ENCODE measurements around the gene METTL26.
A peak's percentile ranks its signal among the peaks of the same experiment; 100 is the strongest.

The METTL26 gene

GRCh38 chr16:636206-637080 lies at the start of gene METTL26:
METTL26 (minus strand) TSS chr16:636305; CDS start chr16:636290, 15 bp downstream.
- DNase-seq (ENCODE audit: low spot score): peak; percentile 94

- no peak for DNase-seq (ENCODE audit: low spot score)
Measured at GRCh38 chr16:684961-685696, 49.0 kb upstream of the METTL26 start.

DNA sequence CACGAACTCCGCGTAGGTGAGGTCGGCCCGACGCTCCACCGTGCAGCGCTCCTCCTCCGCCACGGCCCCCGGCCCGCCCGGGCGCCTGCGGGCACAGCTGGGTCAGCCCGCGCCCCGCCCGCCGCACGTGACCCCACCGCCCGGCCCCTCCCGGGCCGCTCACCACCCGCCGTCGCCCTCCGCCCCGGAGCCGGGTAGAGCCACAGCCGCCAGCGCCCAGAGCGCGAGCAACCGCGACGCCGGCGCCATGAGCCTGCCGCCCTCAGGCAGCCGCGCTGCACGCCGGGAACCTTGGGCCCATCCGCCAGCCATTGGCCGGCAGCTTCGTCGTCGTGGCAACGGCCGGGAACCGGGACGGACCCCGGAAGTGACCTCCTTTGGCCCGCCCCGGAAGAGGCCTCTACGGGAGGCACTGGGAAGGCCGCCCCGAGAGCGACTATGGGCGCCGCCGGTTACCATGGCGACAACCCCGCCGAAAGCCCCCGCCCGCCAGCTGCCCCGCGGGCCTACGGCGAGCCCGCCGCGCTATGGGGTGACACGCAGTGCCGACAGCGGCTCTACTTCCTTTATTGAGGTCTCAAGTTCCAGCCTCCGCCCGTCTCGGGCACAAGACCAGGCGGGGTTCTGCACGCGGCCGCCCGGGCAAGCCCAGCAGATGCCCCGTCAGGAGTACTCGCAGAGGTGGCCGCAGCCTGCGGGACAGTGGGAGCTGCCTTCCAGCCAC lies 48.1 kb upstream of the METTL26 start, which contains the start of gene JMJD8:
JMJD8 (minus strand) TSS at position 264 of the 724 bp plus-strand sequence; CDS start at position 249, 15 bp downstream.
- peak; percentile 96 for DNase-seq (ENCODE audit: low spot score)

GRCh38 chr16:683396-684070 lies 47.4 kb upstream of the METTL26 start:
- no peak for DNase-seq (ENCODE audit: low spot score)

DNA sequence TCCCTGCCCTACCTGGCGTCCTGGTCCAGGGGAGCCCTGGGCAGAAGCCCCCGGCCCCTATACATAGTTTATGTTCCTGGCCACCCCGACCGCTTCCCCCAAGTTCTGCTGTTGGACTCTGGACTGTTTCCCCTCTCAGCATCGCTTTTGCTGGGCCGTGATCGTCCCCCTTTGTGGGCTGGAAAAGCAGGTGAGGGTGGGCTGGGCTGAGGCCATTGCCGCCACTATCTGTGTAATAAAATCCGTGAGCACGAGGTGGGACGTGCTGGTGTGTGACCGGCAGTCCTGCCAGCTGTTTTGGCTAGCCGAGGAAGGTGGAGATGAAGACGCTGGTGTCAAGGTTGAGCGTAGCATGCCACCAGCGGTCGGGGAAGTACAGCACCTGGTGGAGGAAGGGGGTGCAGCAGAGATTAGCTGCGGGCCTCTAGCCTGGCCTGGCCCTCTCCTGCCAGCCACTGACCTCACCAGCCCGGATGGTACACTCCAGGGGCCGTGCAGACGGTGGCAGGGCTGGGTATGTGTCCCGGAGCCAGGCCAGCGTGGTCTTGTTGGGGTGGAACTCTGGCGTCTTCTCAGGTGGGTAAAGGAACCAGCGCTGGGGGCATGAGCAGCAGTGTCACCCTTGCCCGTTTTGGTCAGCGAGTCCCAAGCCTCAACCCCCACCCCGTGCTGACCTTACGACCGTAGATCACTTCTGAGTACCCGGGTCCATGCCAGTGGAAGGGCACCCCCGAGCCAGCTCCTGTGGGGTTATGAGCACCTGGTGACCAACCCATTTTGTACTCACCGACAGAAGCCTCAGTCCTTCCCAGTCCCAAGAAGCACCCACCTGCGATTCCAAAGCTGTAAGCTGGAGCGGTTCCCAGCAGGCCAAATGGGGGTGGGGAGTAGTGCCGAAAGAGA lies 46.6 kb upstream of the METTL26 start:
- no peak for DNase-seq (ENCODE audit: low spot score)

DNA sequence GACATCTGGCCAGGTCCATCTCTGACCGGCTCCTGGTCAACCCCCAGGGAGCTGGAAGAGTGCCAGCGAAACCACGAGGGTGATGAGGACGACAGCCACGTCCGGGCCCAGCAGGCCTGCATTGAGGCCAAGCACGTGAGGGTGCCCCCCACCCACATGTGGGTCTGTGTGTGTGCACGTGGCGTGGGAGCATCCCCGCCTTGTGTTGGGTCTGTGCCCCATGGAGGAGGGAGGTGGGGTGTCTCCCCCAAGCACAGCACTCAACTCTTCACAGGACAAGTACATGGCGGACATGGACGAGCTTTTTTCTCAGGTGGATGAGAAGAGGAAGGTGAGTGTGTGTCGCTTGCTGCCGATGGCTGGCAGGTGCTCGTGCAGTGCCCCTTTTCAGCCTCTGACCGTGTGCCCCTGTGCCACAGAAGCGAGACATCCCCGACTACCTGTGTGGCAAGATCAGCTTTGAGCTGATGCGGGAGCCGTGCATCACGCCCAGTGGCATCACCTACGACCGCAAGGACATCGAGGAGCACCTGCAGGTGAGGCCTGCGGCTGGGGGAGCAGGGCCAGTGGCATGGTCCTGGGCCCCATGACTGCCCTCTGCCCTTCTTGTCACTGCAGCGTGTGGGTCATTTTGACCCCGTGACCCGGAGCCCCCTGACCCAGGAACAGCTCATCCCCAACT lies 45.8 kb upstream of the METTL26 start:
- DNase-seq (ENCODE audit: low spot score): no peak

GRCh38 chr16:680967-681745 lies 45.1 kb upstream of the METTL26 start:
- DNase-seq (ENCODE audit: low spot score): no peak

DNA sequence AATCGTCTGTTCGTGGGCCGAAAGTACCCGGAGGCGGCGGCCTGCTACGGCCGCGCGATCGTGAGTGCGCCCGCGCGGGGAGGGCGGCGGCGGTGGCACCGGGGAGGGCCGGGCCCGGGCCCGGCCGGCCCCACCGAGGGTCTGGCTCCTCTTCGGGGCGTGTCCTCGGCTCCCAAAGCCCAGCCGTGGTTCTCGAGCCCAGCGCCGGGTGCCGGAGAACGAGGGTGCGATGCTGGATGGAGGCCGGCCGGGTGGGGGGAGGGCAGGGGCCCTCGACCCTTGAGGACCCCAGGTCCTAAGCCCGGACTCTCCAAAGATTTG lies 44.5 kb upstream of the METTL26 start:
- no peak for DNase-seq (ENCODE audit: low spot score)

DNA sequence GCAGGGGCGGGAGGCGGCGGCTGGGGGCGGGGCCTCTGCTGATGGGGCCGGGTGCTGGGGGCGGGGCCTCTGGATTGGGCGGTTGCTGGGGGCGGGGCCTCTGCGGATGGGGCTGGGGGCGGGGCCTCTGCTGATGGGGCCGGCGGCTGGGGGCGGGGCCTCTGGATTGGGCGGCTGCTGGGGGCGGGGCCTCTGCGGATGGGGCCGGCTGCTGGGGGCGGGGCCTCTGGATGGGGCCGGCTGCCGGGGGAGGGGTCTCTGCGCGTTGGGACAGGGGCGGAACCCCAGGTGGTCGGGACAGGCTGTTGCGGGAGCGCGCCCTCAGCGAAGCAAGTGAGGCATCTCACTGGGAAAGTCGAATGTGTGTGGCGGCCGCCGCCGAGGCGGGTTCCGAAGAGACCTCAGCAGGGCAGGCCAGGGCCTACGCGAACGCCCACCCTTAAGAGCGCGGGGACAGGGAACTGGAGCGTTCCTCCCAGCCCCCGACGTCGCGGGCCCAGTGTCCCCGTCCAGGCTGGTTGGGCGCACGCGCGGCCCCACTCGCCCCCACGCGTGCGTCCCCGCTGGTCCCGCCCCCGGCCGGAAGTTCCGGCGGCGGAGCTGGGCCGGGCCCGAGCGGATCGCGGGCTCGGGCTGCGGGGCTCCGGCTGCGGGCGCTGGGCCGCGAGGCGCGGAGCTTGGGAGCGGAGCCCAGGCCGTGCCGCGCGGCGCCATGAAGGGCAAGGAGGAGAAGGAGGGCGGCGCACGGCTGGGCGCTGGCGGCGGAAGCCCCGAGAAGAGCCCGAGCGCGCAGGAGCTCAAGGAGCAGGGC lies 43.9 kb upstream of the METTL26 start, which contains the start of gene STUB1:
STUB1 (plus strand) TSS at position 597 of the 811 bp plus-strand sequence; CDS start at position 713, 116 bp downstream.
- DNase-seq (ENCODE audit: low spot score): peak; percentile 93

DNA sequence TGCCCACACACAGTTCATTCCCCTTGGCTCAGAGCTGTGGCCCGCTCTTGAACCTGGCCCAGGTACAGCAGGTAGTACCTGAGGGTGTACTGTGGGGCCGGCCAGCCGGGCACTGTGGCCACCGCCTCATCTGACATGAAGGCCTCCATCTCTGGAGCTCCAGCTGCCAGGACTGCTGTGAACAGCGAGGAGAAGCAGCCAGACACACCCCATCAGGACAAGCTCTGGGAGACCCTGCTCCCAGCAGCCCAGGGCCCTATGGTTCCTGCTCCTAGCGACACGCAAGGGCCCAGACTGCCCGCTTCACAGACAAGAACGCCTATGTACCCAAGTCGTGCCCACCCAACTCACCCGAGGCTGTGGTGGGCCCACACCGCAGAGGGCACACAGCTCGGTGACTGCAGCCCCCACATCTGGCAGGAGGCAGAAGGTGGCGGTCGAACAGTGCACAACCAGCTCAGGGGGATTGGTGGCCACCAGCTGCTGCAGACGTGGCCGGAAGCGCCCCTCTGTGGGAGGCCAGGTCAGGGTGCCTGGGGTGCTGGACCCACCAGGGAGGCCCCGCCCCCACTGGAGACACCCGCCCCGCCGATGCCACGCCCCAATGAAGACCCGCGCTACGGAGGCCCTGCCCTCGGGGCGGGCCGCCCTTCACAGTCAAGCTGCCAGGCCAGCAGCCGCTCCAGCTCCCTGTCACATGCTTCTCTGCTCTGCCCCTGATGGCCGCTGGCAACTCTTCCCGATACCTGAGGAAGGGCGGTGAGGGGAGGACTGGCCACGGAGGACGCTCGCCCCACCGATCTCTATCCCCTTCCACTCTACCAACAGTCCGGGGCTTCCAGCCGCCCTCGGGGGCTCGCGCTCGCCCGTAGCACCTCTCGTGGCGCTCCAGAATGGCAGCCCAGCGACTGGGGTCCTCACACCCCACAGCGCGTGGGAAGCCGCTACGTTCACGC lies 43.0 kb upstream of the METTL26 start:
- DNase-seq (ENCODE audit: low spot score): no peak

DNA sequence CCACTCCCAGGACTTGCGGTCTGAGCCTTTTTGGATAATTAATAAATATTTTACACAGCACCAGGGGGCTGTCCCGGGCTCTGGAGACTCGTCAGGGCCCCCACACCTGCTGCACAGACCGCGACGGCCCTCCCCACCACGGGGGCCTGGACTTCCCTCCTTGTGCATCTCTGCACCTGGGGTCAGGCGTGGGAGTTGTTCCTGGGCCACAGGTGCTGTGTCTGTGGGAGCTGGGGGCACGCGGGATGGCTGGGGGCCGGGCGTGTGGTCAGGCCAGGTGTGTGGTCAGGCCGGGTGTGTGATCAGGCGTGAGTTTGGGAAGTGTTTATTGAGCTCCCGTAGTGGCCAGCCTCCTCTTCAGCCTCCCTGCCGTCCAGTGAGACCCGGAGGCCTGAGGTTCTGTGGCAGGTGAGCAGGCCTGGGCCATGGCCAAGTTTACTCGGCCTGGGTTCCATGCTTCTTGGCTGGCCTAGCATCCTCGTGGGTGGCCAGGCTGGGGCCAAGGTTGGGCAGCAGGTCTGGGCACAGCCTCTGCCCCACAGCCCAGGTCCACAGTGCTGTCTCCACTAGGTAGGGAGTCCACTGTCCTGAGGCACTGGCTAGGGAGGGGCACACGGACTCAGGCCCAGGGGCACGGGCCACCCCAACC lies 42.2 kb upstream of the METTL26 start:
- no peak for DNase-seq (ENCODE audit: low spot score)

DNA sequence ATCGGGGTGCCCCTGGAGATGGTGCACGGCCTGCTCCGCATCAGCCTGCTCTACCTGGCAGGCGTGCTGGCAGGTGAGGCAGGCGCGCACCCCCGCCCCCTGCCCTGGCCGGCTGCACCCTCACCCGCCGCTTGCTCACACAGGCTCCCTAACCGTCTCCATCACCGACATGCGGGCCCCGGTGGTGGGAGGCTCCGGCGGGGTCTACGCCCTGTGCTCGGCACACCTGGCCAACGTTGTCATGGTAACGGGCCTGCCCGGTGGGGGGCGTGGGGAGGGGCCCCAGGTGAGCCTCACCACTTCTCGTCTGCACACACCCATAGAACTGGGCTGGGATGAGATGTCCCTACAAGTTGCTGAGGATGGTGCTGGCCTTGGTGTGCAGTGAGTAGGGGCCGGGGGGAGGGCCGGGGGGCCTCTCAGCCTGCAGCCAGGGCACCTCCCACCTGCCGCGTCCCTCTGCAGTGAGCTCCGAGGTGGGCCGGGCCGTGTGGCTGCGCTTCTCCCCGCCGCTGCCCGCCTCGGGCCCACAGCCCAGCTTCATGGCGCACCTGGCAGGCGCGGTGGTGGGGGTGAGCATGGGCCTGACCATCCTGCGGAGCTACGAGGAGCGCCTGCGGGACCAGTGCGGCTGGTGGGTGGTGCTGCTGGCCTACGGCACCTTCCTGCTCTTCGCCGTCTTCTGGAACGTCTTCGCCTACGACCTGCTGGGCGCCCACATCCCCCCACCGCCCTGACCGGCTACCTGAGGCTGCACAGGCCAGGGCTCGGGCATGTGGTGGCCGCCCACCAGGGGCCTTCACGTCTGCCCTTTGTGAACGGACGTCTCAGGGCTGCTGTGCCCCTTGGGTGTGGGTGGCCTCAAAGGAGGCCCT lies 41.4 kb upstream of the METTL26 start:
- no peak for DNase-seq (ENCODE audit: low spot score)

DNA sequence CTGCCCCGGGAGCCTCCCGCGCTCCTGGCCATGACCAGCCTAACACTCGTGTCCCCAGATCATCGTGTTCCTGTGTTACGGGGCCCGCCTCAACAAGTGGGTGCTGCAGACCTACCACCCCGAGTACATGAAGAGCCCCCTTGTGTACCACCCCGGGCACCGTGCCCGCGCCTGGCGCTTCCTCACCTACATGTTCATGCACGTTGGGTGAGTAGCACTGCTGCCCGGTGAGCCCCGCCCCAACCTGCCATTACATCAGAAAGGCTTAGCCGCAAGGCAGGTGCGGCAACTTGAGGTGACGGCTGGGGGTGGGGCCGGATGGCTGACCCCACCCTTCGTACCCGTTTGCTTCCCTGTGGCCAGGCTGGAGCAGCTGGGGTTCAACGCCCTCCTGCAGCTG lies 40.8 kb upstream of the METTL26 start:
- DNase-seq (ENCODE audit: low spot score): no peak

DNA sequence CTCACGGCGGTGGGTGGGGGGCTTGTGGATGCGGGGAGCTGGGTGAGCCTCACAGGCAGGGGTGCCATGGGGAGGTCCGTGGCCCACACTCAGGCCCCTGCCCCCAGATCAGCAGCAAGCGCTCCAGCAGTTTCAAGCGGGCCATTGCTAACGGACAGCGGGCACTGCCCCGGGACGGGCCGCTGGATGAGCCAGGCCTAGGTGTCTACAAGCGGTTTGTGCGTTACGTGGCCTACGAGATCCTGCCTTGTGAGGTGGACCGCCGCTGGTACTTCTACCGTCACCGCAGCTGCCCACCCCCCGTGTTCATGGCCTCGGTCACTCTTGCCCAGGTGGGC lies 40.4 kb upstream of the METTL26 start:
- no peak for DNase-seq (ENCODE audit: low spot score)

GRCh38 chr16:675884-676564 lies 39.9 kb upstream of the METTL26 start:
- DNase-seq (ENCODE audit: low spot score): no peak

All from CD4-positive, alpha-beta T cell treated with Interleukin-6 at 100 ng/mL for 8 hours (primary cell).